ENCODE data around the gene ATP8B4. TPM values are rescaled to one million over a fixed set of nuclear protein-coding genes. Genes with fewer than 3 reads are reported as not detected.
A peak's percentile ranks its signal among the peaks of the same experiment; 100 is the strongest.

Gene ATP8B4
- total and polyA plus RNA-seq, 8 donors = 2.1 to 8.1 (median 2.9) TPM

- no peaks in the 10 kb centered on the region for H3K27me3 ChIP-seq
- no peak for TF ChIP-seq CTCF (IDR thresholded peaks at IDR 0.05)
- no peaks in the 10 kb centered on the region for H3K9me3 ChIP-seq
- intact Hi-C loops (cut with DNase I) = no loop called here
- H3K36me3 ChIP-seq = peaks cover 0 to 9% of the 10 kb centered on the region in 2 donors
- peak overlapping the region; percentile 20 to 60 for H3K27ac ChIP-seq
- DNase-seq (peak in 1 of 4 donors; percentile 37), ATAC-seq (peak; percentile 80)
- H3K4me3 ChIP-seq = no peak overlapping the region
- H3K4me1 ChIP-seq = peaks cover 5 to 7% of the 10 kb centered on the region in 2 donors
Observed at GRCh38 chr15:49855917-49856637, 263.0 kb downstream of the ATP8B4 start.

GRCh38 chr15:49852756-49853155 is 266.3 kb downstream of the ATP8B4 start:
- no peak overlapping the region for H3K27ac ChIP-seq
- TF ChIP-seq CTCF (IDR thresholded peaks at IDR 0.05) = no peak
- no peak overlapping the region for H3K4me3 ChIP-seq
- H3K4me1 ChIP-seq = peaks cover 5 to 7% of the 10 kb centered on the region in 2 donors
- peaks cover 0 to 4% of the 10 kb centered on the region in 2 donors for H3K9me3 ChIP-seq
- DNase-seq = no peak
- H3K27me3 ChIP-seq = no peaks in the 10 kb centered on the region
- intact Hi-C loops (cut with DNase I) = no loop called here
- no peak for ATAC-seq
- H3K36me3 ChIP-seq = no peaks in the 10 kb centered on the region

- no peaks in the 10 kb centered on the region for H3K4me1 ChIP-seq
- ATAC-seq = no peak
- intact Hi-C loops (cut with DNase I) = no loop called here
- H3K4me3 ChIP-seq = no peak overlapping the region
- TF ChIP-seq CTCF (IDR thresholded peaks at IDR 0.05) = no peak
- H3K27ac ChIP-seq = peak overlapping the region in 1 of 2 donors; percentile 54
- peaks cover 0 to 8% of the 10 kb centered on the region in 2 donors for H3K36me3 ChIP-seq
- H3K27me3 ChIP-seq = no peaks in the 10 kb centered on the region
- peaks cover 0 to 4% of the 10 kb centered on the region in 2 donors for H3K9me3 ChIP-seq
- no peak for DNase-seq
Observed at GRCh38 chr15:49848807-49849206, 270.2 kb downstream of the ATP8B4 start.

- DNase-seq (no peak), ATAC-seq (peak; percentile 32)
- Histone ChIP-seq H3K4me1 (no peaks in the 10 kb centered on the region), H3K36me3 (peaks cover 0 to 8% of the 10 kb centered on the region in 2 donors), H3K27ac (peak overlapping the region in 1 of 2 donors; percentile 54), H3K4me3 (no peak overlapping the region), H3K9me3 (peaks cover 0 to 4% of the 10 kb centered on the region in 2 donors), H3K27me3 (no peaks in the 10 kb centered on the region)
- intact Hi-C loops (cut with DNase I) = no loop called here
- no peak for TF ChIP-seq CTCF (IDR thresholded peaks at IDR 0.05)
Observed at GRCh38 chr15:49848282-49848724, 270.7 kb downstream of the ATP8B4 start.

- Histone ChIP-seq H3K9me3 (peaks cover 0 to 4% of the 10 kb centered on the region in 2 donors), H3K4me3 (no peak overlapping the region), H3K36me3 (peaks cover 0 to 8% of the 10 kb centered on the region in 2 donors), H3K27ac (peak overlapping the region in 1 of 2 donors; percentile 54), H3K27me3 (no peaks in the 10 kb centered on the region), H3K4me1 (no peaks in the 10 kb centered on the region)
- no peak for TF ChIP-seq CTCF (IDR thresholded peaks at IDR 0.05)
- ATAC-seq (peak; percentile 21), DNase-seq (no peak)
- intact Hi-C loops (cut with DNase I) = no loop called here
Observed at GRCh38 chr15:49847423-49848281, 271.4 kb downstream of the ATP8B4 start.

All from left lung (tissue), 10 donors.